Parathyroid adenoma (tissue), 2 donors: ENCODE data around the gene PISD.

Experiments used
- H2AFZ ChIP-seq: fragments of 300-600 bp; sonication (generic); one replicate; pipeline ENCODE4 v1.7.0; 2017; ENCODE audit warnings: antibody characterized with exemption, mild to moderate bottlenecking
- H3K27ac ChIP-seq: fragments of 300-600 bp; sonication (generic); one replicate; pipeline ENCODE4 v1.7.0; 2017
- H3K27me3 ChIP-seq: fragments of 300-600 bp; sonication (generic); one replicate; pipeline ENCODE4 v1.7.0; 2017; ENCODE audit warnings: low read length; ENCODE audit not compliant: control insufficient read depth, insufficient read depth
- H3K36me3 ChIP-seq: fragments of 300-600 bp; sonication (generic); one replicate; pipeline ENCODE4 v1.7.0; 2017; ENCODE audit warnings: low read length; ENCODE audit not compliant: control insufficient read depth, insufficient read depth
- H3K4me1 ChIP-seq: fragments of 300-600 bp; sonication (generic); one replicate; pipeline ENCODE4 v1.7.0; 2017; ENCODE audit warnings: control low read depth
- H3K4me2 ChIP-seq: fragments of 300-600 bp; sonication (generic); one replicate; pipeline ENCODE4 v1.7.0; 2017; ENCODE audit warnings: low read length
- H3K4me3 ChIP-seq: fragments of 300-600 bp; sonication (generic); one replicate; pipeline ENCODE4 v1.7.0; 2017; ENCODE audit warnings: low read depth, low read length
- H3K79me2 ChIP-seq: fragments of 300-600 bp; sonication (generic); one replicate; pipeline ENCODE4 v1.7.0; 2017; ENCODE audit warnings: control low read depth
- H3K9ac ChIP-seq: fragments of 300-600 bp; sonication (generic); one replicate; pipeline ENCODE4 v1.7.0; 2017; ENCODE audit warnings: mild to moderate bottlenecking
- H3K9me3 ChIP-seq: fragments of 300-600 bp; sonication (generic); one replicate; pipeline ENCODE4 v1.7.0; 2017; ENCODE audit warnings: low read length; ENCODE audit not compliant: control insufficient read depth
- CTCF ChIP-seq: fragments of 300-600 bp; sonication (generic); IDR thresholded peaks from one replicate; pipeline ENCODE4 v1.7.0; 2017; ENCODE audit warnings: antibody characterized with exemption, mild to moderate bottlenecking
- donor health status: primary hyperparathyroidism.

Gene PISD

GRCh38 chr22:31572939-31573338 lies 89.1 kb downstream of the PISD start:
- Histone ChIP-seq H3K4me3 (no peak overlapping the region), H3K36me3 (no peaks in the 10 kb centered on the region), H3K4me2 (no peak overlapping the region), H3K79me2 (no peaks in the 10 kb centered on the region), H3K4me1 (no peaks in the 10 kb centered on the region), H2AFZ (no peak overlapping the region), H3K9ac (no peak overlapping the region), H3K27me3 (no peaks in the 10 kb centered on the region), H3K9me3 (no peaks in the 10 kb centered on the region), H3K27ac (no peak overlapping the region)
- no peak for TF ChIP-seq CTCF

- Histone ChIP-seq H3K36me3 (no peaks in the 10 kb centered on the region), H2AFZ (no peak overlapping the region), H3K27me3 (no peaks in the 10 kb centered on the region), H3K9me3 (no peaks in the 10 kb centered on the region), H3K4me1 (no peaks in the 10 kb centered on the region), H3K4me3 (no peak overlapping the region), H3K4me2 (no peak overlapping the region), H3K79me2 (no peaks in the 10 kb centered on the region), H3K27ac (no peak overlapping the region), H3K9ac (no peak overlapping the region)
- TF ChIP-seq CTCF = no peak
Observed at GRCh38 chr22:31569126-31569525, 92.9 kb downstream of the PISD start.
